NT2/D1 (cell line): ENCODE measurements around the gene YAF2.

Experiments used
- DNase-seq: peaks from one replicate; pipeline ENCODE4 v3.0.0-alpha.2; 2011; ENCODE audit warnings: low read depth, low spot score
- H3K27me3 ChIP-seq: 2 replicates; pipeline ENCODE4 v1.6.0; 2011; ENCODE audit warnings: mild to moderate bottlenecking; ENCODE audit not compliant: insufficient read length, insufficient read depth
- H3K36me3 ChIP-seq: 2 replicates; pipeline ENCODE4 v1.6.1; 2011; ENCODE audit warnings: mild to moderate bottlenecking, low read length, mixed read lengths; ENCODE audit not compliant: insufficient read depth, insufficient read length
- H3K4me1 ChIP-seq: 2 replicates; pipeline ENCODE4 v1.5.1; 2011; ENCODE audit not compliant: insufficient read depth, insufficient read length
- H3K4me3 ChIP-seq: 2 replicates; pipeline ENCODE4 v1.5.1; 2011; ENCODE audit warnings: low read depth; ENCODE audit not compliant: insufficient read length
- H3K9ac ChIP-seq: 2 replicates; pipeline ENCODE4 v1.6.0; 2011; ENCODE audit warnings: low read depth; ENCODE audit not compliant: insufficient read length
- H3K9me3 ChIP-seq: 2 replicates; pipeline ENCODE4 v1.5.1; 2011; ENCODE audit warnings: mild to moderate bottlenecking, low read length; ENCODE audit not compliant: insufficient read depth
- SUZ12 ChIP-seq: IDR thresholded peaks from 2 replicates; pipeline ENCODE4 v1.6.1; 2011; ENCODE audit not compliant: insufficient read length, insufficient read depth; ENCODE audit errors: extremely low read depth
- YY1 ChIP-seq: IDR thresholded peaks from 2 replicates; pipeline ENCODE4 v1.6.1; 2011; ENCODE audit not compliant: insufficient read length, insufficient read depth
- ZNF274 ChIP-seq: IDR thresholded peaks from 2 replicates; pipeline ENCODE4 v1.6.1; 2011; ENCODE audit warnings: mild to moderate bottlenecking, low read depth, low read length

The YAF2 gene

DNA sequence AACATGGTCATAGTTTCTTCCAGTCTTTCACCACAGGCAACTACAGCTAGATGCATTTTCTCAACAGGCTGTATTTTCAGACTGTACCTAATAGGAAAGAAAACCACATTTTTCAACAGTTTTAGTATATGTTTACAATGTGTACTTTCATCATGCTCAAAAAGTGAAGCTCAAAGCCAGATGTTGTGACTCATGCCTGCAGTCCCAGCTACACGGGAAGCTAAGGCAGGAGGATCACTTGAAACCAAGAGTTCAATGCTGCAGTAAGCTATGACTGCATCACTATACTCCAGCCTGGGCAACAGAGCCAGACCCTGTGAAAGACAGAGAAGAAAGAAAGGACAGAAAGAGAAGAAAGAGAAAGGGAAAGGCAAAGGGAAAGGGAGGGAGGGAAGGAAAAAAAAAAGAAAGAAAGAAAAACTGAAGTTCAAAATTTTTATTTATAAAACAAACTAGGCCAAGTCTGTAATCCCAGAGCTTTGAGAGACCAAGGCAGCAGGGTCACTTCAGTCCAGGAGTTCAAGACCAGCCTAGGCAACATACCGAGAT, 118.9 kb downstream of the YAF2 start:
- Histone ChIP-seq H3K4me1 (no peaks in the 10 kb centered on the region), H3K9ac (no peak overlapping the region), H3K9me3 (no peaks in the 10 kb centered on the region; the same call in 1 of the 2 replicates), H3K36me3 (peaks cover 13% of the 10 kb centered on the region), H3K4me3 (no peak overlapping the region), H3K27me3 (no peaks in the 10 kb centered on the region)
- no peak for DNase-seq
- no peak for TF ChIP-seq SUZ12
- TF ChIP-seq YY1 = no peak
- no peak for TF ChIP-seq ZNF274

DNA sequence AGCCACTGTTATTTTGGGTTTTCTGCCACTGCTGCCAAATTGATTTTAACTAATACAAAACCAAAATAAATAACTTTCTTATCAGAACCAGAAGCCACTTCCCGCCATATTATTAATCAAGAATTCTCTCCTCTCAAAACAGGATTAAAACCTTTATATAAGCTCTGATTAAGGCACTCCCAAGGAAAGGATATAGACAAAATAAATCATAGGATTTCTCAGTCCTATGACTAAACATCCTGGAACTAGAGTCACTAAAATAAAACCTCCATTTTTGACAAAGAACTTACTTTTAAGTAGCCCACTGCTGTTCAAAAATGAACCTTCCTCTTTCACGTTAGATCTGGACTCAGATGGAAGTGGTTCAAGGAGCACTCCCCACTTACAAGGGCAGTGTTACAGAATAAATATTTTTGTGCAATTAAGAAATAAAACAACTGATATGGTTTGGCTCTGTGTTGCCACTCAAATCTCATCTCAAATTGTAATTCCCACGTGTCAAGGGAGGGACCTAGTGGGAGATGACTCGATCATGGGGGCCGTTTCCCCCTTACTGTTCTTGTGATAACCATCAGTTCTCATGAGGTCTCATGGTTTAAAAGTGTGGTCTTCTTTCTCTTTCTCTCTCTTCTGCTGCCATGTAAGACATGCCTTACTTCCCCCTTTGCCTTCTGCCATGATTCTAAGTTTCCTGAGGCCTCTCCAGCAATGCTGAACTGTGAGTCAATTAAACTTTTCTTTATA, 119.7 kb downstream of the YAF2 start:
- no peak overlapping the region for H3K4me3 ChIP-seq
- no peak for DNase-seq
- no peak for TF ChIP-seq SUZ12
- no peak for TF ChIP-seq YY1
- no peak for TF ChIP-seq ZNF274
- peaks cover 13% of the 10 kb centered on the region for H3K36me3 ChIP-seq
- H3K9ac ChIP-seq = no peak overlapping the region
- H3K27me3 ChIP-seq = no peaks in the 10 kb centered on the region
- H3K9me3 ChIP-seq = no peaks in the 10 kb centered on the region; the same call in 1 of the 2 replicates
- H3K4me1 ChIP-seq = no peaks in the 10 kb centered on the region

DNA sequence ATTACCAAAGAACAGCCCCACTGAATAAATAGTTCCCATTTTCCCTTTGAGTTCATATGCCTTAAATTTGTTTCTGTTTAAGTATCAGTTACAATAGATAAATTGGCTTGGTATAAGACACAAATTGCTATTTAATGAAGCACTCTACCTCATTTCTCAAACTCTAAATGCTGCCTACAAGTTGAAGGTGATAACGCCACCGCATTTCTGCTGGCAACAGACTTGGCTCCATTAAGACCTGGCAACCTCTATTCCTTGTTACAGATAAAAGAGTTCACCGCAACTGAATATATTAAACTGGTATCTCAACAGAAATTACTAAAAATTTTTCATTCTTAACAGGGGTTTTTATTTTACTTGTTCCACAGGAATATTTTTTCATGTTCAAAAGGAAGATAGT, 129.0 kb downstream of the YAF2 start:
- H3K9me3 ChIP-seq = peaks cover 22% of the 10 kb centered on the region
- H3K9ac ChIP-seq = no peak overlapping the region
- DNase-seq = no peak
- no peak for TF ChIP-seq ZNF274
- H3K27me3 ChIP-seq = no peaks in the 10 kb centered on the region
- H3K4me1 ChIP-seq = no peaks in the 10 kb centered on the region
- peaks cover 14% of the 10 kb centered on the region for H3K36me3 ChIP-seq
- no peak overlapping the region for H3K4me3 ChIP-seq
